Frontal cortex (tissue), 4 donors: ENCODE data around the gene WDR70. TPM values are rescaled to one million over a fixed set of nuclear protein-coding genes. Genes with fewer than 3 reads are reported as not detected.
"Not testable (repeated sequence)": the region's sequence is repeated elsewhere in the genome, so short reads cannot be mapped to it uniquely, and the experiment has no call there.

Experiments used
- DNase-seq, 2 donors: peaks; one replicate each; pipeline ENCODE4 v3.0.0; 2012; ENCODE audit warnings: low spot score in 2 of 2
- FAIRE-seq: peaks from 2 replicates; lab custom pipeline; 2012; peaks lifted over from hg19 to GRCh38; lab: Jason Lieb, UNC
- total RNA-seq: library from RNA; depleted of rRNA; stranded (reverse); fragments of >200 nt; gene quantifications from one replicate; pipeline ENCODE4 v1.2.3, GENCODE V29; 2014
- donor health status: control.
- donor health status: control.
- donor health status: control.

Gene WDR70
- total RNA-seq, 1 donor from 2014 or later: 37.1 TPM

- FAIRE-seq: no peak
- no peak for DNase-seq
Observed at GRCh38 chr5:37565062-37565670, 186.0 kb downstream of the WDR70 start.

- FAIRE-seq: no peak
- DNase-seq: no peak
Observed at GRCh38 chr5:37567566-37567965, 188.4 kb downstream of the WDR70 start.

- DNase-seq: no peak
- no peak for FAIRE-seq
Observed at GRCh38 chr5:37568018-37568753, 189.1 kb downstream of the WDR70 start.

- FAIRE-seq (no peak), DNase-seq (no peak)
Observed at GRCh38 chr5:37568893-37569292, 189.8 kb downstream of the WDR70 start.

- FAIRE-seq (no peak), DNase-seq (no peak)
Observed at GRCh38 chr5:37569466-37569865, 190.3 kb downstream of the WDR70 start.

GRCh38 chr5:37570597-37570996, 191.5 kb downstream of the WDR70 start:
- no peak for DNase-seq
- no peak for FAIRE-seq

- DNase-seq: no peak
- no peak for FAIRE-seq
Observed at GRCh38 chr5:37571985-37572384, 192.9 kb downstream of the WDR70 start.

GRCh38 chr5:37575541-37576489, 196.7 kb downstream of the WDR70 start:
- DNase-seq (no peak), FAIRE-seq (no peak)

- DNase-seq: no peak
- FAIRE-seq: no peak
Observed at GRCh38 chr5:37576552-37576951, 197.4 kb downstream of the WDR70 start.

- FAIRE-seq: no peak
Observed at GRCh38 chr5:37578176-37578575, 199.1 kb downstream of the WDR70 start.

GRCh38 chr5:37580106-37580505, 201.0 kb downstream of the WDR70 start:
- DNase-seq: no peak

More at GRCh38 chr5:37578176-37578575, 199.1 kb downstream of the WDR70 start:
- DNase-seq: no peak

GRCh38 chr5:37582202-37582601, 203.1 kb downstream of the WDR70 start:
- no peak for FAIRE-seq
- DNase-seq: no peak

More at GRCh38 chr5:37580106-37580505, 201.0 kb downstream of the WDR70 start:
- FAIRE-seq: no peak

GRCh38 chr5:37593292-37593691, 214.2 kb downstream of the WDR70 start:
- not testable (repeated sequence) for DNase-seq, FAIRE-seq

- FAIRE-seq, DNase-seq: not testable (repeated sequence)
Observed at GRCh38 chr5:37594864-37595263, 215.7 kb downstream of the WDR70 start.

GRCh38 chr5:37598733-37599132, 219.6 kb downstream of the WDR70 start:
- FAIRE-seq: no peak

GRCh38 chr5:37601163-37601562, 222.0 kb downstream of the WDR70 start:
- DNase-seq: no peak
- FAIRE-seq: no peak

More at GRCh38 chr5:37598733-37599132, 219.6 kb downstream of the WDR70 start:
- DNase-seq: no peak

- DNase-seq (no peak), FAIRE-seq (no peak)
Observed at GRCh38 chr5:37603072-37603471, 224.0 kb downstream of the WDR70 start.

- DNase-seq (no peak), FAIRE-seq (no peak)
Observed at GRCh38 chr5:37604290-37604689, 225.2 kb downstream of the WDR70 start.

- no peak for FAIRE-seq
- no peak for DNase-seq
Observed at GRCh38 chr5:37606148-37606547, 227.0 kb downstream of the WDR70 start.

- DNase-seq (no peak), FAIRE-seq (no peak)
Observed at GRCh38 chr5:37606632-37607248, 227.6 kb downstream of the WDR70 start.
